Fibroblast of lung (primary cell): ENCODE data around the gene NDUFS8. TPM values are rescaled to one million over a fixed set of nuclear protein-coding genes. Genes with fewer than 3 reads are reported as not detected.

Experiments used
- DNase-seq, 2 donors: peaks; one replicate each; pipeline versions ENCODE4 v3.0.0 to v3.0.0-alpha.2; 2010; ENCODE audit warnings: low read depth in 2 of 2
- H2AFZ ChIP-seq: 2 replicates; pipeline ENCODE4 v1.5.1; 2012; ENCODE audit warnings: low read length, control low read depth, inconsistent platforms
- H3K27ac ChIP-seq: 2 replicates; pipeline ENCODE4 v1.5.1; 2011; ENCODE audit warnings: low read length, control low read depth; ENCODE audit not compliant: insufficient read depth
- H3K27me3 ChIP-seq: 2 replicates; pipeline ENCODE4 v1.5.1; 2011; ENCODE audit warnings: mild to moderate bottlenecking, low read length; ENCODE audit not compliant: control insufficient read depth, insufficient read depth
- H3K36me3 ChIP-seq: 2 replicates; pipeline ENCODE4 v1.5.1; 2011; ENCODE audit warnings: low read length; ENCODE audit not compliant: control insufficient read depth, insufficient read depth
- H3K4me1 ChIP-seq: 2 replicates; pipeline ENCODE4 v1.5.1; 2011; ENCODE audit warnings: low read length; ENCODE audit not compliant: control insufficient read depth, insufficient read depth; ENCODE audit errors: extremely low read depth
- H3K4me2 ChIP-seq: 2 replicates; pipeline ENCODE4 v1.5.1; 2011; ENCODE audit warnings: low read length, control low read depth; ENCODE audit not compliant: insufficient read depth; ENCODE audit errors: extremely low read depth
- H3K4me3 ChIP-seq, 4 experiments: fragments of 200-600 bp in 1 of 4; sonication (generic) in 1 of 4; replicated peaks in 1 of 4; 2 replicates each; pipeline ENCODE4 v1.5.1; 2011 to 2016; ENCODE audit warnings: low read length in 4 of 4, low read depth in 3 of 4, mild to moderate bottlenecking in 3 of 4, control low read depth in 2 of 4, inconsistent platforms in 1 of 4, mixed read lengths in 1 of 4; ENCODE audit not compliant: insufficient read depth in 1 of 4; ENCODE audit errors: control extremely low read depth in 1 of 4
- H3K79me2 ChIP-seq: 2 replicates; pipeline ENCODE4 v1.5.1; 2012; ENCODE audit warnings: mild to moderate bottlenecking, low read length, inconsistent platforms; ENCODE audit not compliant: control insufficient read depth, insufficient read depth
- H3K9ac ChIP-seq: 2 replicates; pipeline ENCODE4 v1.5.1; 2011; ENCODE audit warnings: mild to moderate bottlenecking, low read length, control low read depth; ENCODE audit not compliant: insufficient read depth
- H3K9me3 ChIP-seq: 2 replicates; pipeline ENCODE4 v1.5.1; 2012; ENCODE audit warnings: low read depth, low read length; ENCODE audit not compliant: control insufficient read depth, insufficient read depth
- H4K20me1 ChIP-seq: 2 replicates; pipeline ENCODE4 v1.5.1; 2011; ENCODE audit warnings: low read length; ENCODE audit not compliant: control insufficient read depth, insufficient read depth; ENCODE audit errors: extremely low read depth
- CTCF ChIP-seq, 2 donors: IDR thresholded peaks in 1 of 2; conservative IDR thresholded peaks in 1 of 2; 1 replicate in 1 of 2; 2 replicates in 1 of 2; pipeline ENCODE4 v1.5.1; 2011 to 2012; ENCODE audit warnings: low read length in 2 of 2, control low read depth in 1 of 2, inconsistent platforms in 1 of 2, low read depth in 1 of 2, mild to moderate bottlenecking in 1 of 2
- EZH2 ChIP-seq: IDR thresholded peaks from 2 replicates; pipeline ENCODE4 v1.5.1; 2012; ENCODE audit warnings: low read length, control low read depth, mild to moderate bottlenecking; ENCODE audit errors: missing control alignments
- polyA plus RNA-seq, 2 donors: library from polyadenylated mRNA; depleted of rRNA in 1 of 2; stranded (reverse) in 1 of 2; unstranded in 1 of 2; fragments of >200 nt; gene quantifications; 2 replicates each; pipeline ENCODE4 v1.2.1, GENCODE V29; 2011 to 2012; ENCODE audit warnings: missing spikeins in 1 of 2
- total RNA-seq: library from RNA; depleted of rRNA; stranded (reverse); fragments of >200 nt; gene quantifications from 2 replicates; pipeline ENCODE4 v1.2.1, GENCODE V29; 2014

The NDUFS8 gene
- total and polyA plus RNA-seq, 2 donors (not counting 1 experiment from before 2014, with no cell fraction given): 36.3 to 148 TPM

- TF ChIP-seq CTCF (conservative IDR thresholded peaks at IDR 0.05 in 1 of 2, IDR thresholded peaks at IDR 0.05 in 1 of 2; ENCODE audit: low read depth in 1 of 2, low read length in 2 of 2) (no peak), EZH2 (no peak)
- no peaks in the 10 kb centered on the region for H3K79me2 ChIP-seq
- H3K4me2 ChIP-seq: no peak overlapping the region
These were observed 32.1 kb upstream of the NDUFS8 start for GRCh38 chr11:67998150-67999045.

GRCh38 chr11:67999201-67999629 is 31.3 kb upstream of the NDUFS8 start:
- Histone ChIP-seq H3K79me2 (no peaks in the 10 kb centered on the region), H4K20me1 (no peaks in the 10 kb centered on the region), H3K27me3 (no peaks in the 10 kb centered on the region), H3K36me3 (no peaks in the 10 kb centered on the region), H3K4me2 (no peak overlapping the region), H3K4me1 (no peaks in the 10 kb centered on the region), H2AFZ (no peak overlapping the region), H3K9me3 (no peaks in the 10 kb centered on the region), H3K9ac (no peak overlapping the region), H3K4me3 (no peak overlapping the region), H3K27ac (no peak overlapping the region)
- TF ChIP-seq EZH2: no peak
- no peak for TF ChIP-seq CTCF (conservative IDR thresholded peaks at IDR 0.05 in 1 of 2, IDR thresholded peaks at IDR 0.05 in 1 of 2; ENCODE audit: low read depth in 1 of 2, low read length in 2 of 2)
- DNase-seq: no peak

More at GRCh38 chr11:67998150-67999045, 32.1 kb upstream of the NDUFS8 start:
- Histone ChIP-seq H3K4me1 (no peaks in the 10 kb centered on the region), H2AFZ (no peak overlapping the region), H3K27me3 (no peaks in the 10 kb centered on the region), H3K4me3 (no peak overlapping the region), H3K36me3 (no peaks in the 10 kb centered on the region), H3K9me3 (no peaks in the 10 kb centered on the region), H3K27ac (no peak overlapping the region), H4K20me1 (no peaks in the 10 kb centered on the region), H3K9ac (no peak overlapping the region)
- no peak for DNase-seq

GRCh38 chr11:67999704-68000103 is 30.8 kb upstream of the NDUFS8 start:
- no peaks in the 10 kb centered on the region for H3K79me2 ChIP-seq
- no peak overlapping the region for H3K4me3 ChIP-seq
- no peak for DNase-seq
- no peaks in the 10 kb centered on the region for H3K9me3 ChIP-seq
- no peaks in the 10 kb centered on the region for H3K27me3 ChIP-seq
- no peak overlapping the region for H3K4me2 ChIP-seq
- no peak overlapping the region for H3K27ac ChIP-seq
- H3K4me1 ChIP-seq: no peaks in the 10 kb centered on the region
- no peaks in the 10 kb centered on the region for H3K36me3 ChIP-seq
- no peak overlapping the region for H3K9ac ChIP-seq
- no peaks in the 10 kb centered on the region for H4K20me1 ChIP-seq
- TF ChIP-seq EZH2 (no peak), CTCF (conservative IDR thresholded peaks at IDR 0.05 in 1 of 2, IDR thresholded peaks at IDR 0.05 in 1 of 2; ENCODE audit: low read depth in 1 of 2, low read length in 2 of 2) (no peak)
- no peak overlapping the region for H2AFZ ChIP-seq
